K562 (cell line): ENCODE measurements around the gene PRR15.

Experiments used
- ATF6 ChIP-seq: sonication (generic); formaldehyde crosslinking; IDR thresholded peaks from 2 replicates; pipeline ENCODE4 v1.4.0; 2020; ENCODE audit warnings: mild to moderate bottlenecking, missing genetic modification reagents
- CBFB ChIP-seq: sonication (generic); formaldehyde crosslinking; IDR thresholded peaks from 2 replicates; pipeline ENCODE4 v1.4.0; 2020; ENCODE audit warnings: mild to moderate bottlenecking, missing genetic modification reagents
- CEBPG ChIP-seq, 3 experiments: fragments of 200-800 bp in 1 of 3; sonication (Bioruptor generic) in 1 of 3; sonication (generic) in 1 of 3; formaldehyde crosslinking in 1 of 3; IDR thresholded peaks in 2 of 3; conservative IDR thresholded peaks in 1 of 3; 2 replicates each; pipeline versions ENCODE4 v1.6.1 to v1.8.0; 2016 to 2022; ENCODE audit warnings: missing compliant biosample characterization in 2 of 3, missing genetic modification characterization in 2 of 3, mild to moderate bottlenecking in 1 of 3, missing genetic modification reagents in 1 of 3
- CHD2 ChIP-seq: IDR thresholded peaks from 2 replicates; pipeline ENCODE4 v1.6.1; 2011; ENCODE audit warnings: low read depth, low read length
- EZH2 ChIP-seq: IDR thresholded peaks from 2 replicates; pipeline ENCODE4 v1.6.1; 2012; ENCODE audit warnings: low read depth, mild to moderate bottlenecking, inconsistent platforms, low read length, borderline replicate concordance
- NR3C1 ChIP-seq: sonication (generic); formaldehyde crosslinking; IDR thresholded peaks from 2 replicates; pipeline ENCODE4 v1.8.1; 2022; ENCODE audit warnings: missing genetic modification reagents
- RBFOX2 ChIP-seq: fragments of 200-400 bp; formaldehyde crosslinking; IDR thresholded peaks from 2 replicates; pipeline ENCODE4 v1.6.1; 2017; ENCODE audit warnings: low read depth, mild to moderate bottlenecking, low read length, moderate library complexity
- SETDB1 ChIP-seq: IDR thresholded peaks from one replicate; pipeline ENCODE4 v1.6.1; 2012; ENCODE audit warnings: low read length, control low read depth, inconsistent platforms
- THRAP3 ChIP-seq: fragments of 450-650 bp; IDR thresholded peaks from 2 replicates; pipeline ENCODE4 v1.6.1; 2016; ENCODE audit warnings: mild to moderate bottlenecking, inconsistent platforms, borderline replicate concordance
- ZNF589 ChIP-seq: fragments of 200-800 bp; sonication (Bioruptor generic); IDR thresholded peaks from 2 replicates; pipeline ENCODE4 v1.6.1; 2016; ENCODE audit warnings: low read depth, missing genetic modification characterization, missing compliant biosample characterization
- TF ChIP-seq, protein P1 (sequence below): fragments of 450-650 bp; formaldehyde crosslinking; IDR thresholded peaks from 2 replicates; pipeline ENCODE4 v1.4.0; 2022; ENCODE audit warnings: missing genetic modification characterization
- TF ChIP-seq, protein P2 (sequence below), 3 experiments: IDR thresholded peaks in 2 of 3; conservative IDR thresholded peaks in 1 of 3; 2 replicates each; pipeline ENCODE4 v1.5.1; 2011 to 2012; ENCODE audit warnings: low read length in 3 of 3, mild to moderate bottlenecking in 3 of 3, control low read depth in 2 of 3, improper control_type of control experiment in 1 of 3, inconsistent platforms in 1 of 3, low read depth in 1 of 3, mixed read lengths in 1 of 3, moderate library complexity in 1 of 3; ENCODE audit not compliant: insufficient read depth in 2 of 3
- TF ChIP-seq, protein P3 (sequence below): fragments of 250-450 bp; sonication (Bioruptor Pico); IDR thresholded peaks from 2 replicates; pipeline ENCODE4 v1.5.0; 2022; ENCODE audit warnings: mild to moderate bottlenecking

- TF ChIP-seq ZNF589 (CRISPR knock-in tag) (no peak), CEBPG (CRISPR knock-in tag; IDR thresholded peaks at IDR 0.05) (no peak), CEBPG (tag; conservative IDR thresholded peaks at IDR 0.05 in 1 of 2, IDR thresholded peaks at IDR 0.05 in 1 of 2) (no peak), THRAP3 (no peak), CHD2 (no peak), NR3C1 (no peak), RBFOX2 (no peak), ATF6 (CRISPR knock-in tag) (no peak), EZH2 (no peak), SETDB1 (no peak), CBFB (CRISPR knock-in tag) (no peak)
- TF ChIP-seq, protein P1, sequence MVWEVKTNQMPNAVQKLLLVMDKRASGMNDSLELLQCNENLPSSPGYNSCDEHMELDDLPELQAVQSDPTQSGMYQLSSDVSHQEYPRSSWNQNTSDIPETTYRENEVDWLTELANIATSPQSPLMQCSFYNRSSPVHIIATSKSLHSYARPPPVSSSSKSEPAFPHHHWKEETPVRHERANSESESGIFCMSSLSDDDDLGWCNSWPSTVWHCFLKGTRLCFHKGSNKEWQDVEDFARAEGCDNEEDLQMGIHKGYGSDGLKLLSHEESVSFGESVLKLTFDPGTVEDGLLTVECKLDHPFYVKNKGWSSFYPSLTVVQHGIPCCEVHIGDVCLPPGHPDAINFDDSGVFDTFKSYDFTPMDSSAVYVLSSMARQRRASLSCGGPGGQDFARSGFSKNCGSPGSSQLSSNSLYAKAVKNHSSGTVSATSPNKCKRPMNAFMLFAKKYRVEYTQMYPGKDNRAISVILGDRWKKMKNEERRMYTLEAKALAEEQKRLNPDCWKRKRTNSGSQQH (CRISPR knock-in tag) = no peak
- TF ChIP-seq, protein P2, sequence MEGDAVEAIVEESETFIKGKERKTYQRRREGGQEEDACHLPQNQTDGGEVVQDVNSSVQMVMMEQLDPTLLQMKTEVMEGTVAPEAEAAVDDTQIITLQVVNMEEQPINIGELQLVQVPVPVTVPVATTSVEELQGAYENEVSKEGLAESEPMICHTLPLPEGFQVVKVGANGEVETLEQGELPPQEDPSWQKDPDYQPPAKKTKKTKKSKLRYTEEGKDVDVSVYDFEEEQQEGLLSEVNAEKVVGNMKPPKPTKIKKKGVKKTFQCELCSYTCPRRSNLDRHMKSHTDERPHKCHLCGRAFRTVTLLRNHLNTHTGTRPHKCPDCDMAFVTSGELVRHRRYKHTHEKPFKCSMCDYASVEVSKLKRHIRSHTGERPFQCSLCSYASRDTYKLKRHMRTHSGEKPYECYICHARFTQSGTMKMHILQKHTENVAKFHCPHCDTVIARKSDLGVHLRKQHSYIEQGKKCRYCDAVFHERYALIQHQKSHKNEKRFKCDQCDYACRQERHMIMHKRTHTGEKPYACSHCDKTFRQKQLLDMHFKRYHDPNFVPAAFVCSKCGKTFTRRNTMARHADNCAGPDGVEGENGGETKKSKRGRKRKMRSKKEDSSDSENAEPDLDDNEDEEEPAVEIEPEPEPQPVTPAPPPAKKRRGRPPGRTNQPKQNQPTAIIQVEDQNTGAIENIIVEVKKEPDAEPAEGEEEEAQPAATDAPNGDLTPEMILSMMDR (IDR thresholded peaks at IDR 0.05 in 2 of 3, conservative IDR thresholded peaks at IDR 0.05 in 1 of 3; ENCODE audit: insufficient read depth in 2 of 3, low read depth in 1 of 3, low read length in 3 of 3) = no peak
- TF ChIP-seq, protein P3, sequence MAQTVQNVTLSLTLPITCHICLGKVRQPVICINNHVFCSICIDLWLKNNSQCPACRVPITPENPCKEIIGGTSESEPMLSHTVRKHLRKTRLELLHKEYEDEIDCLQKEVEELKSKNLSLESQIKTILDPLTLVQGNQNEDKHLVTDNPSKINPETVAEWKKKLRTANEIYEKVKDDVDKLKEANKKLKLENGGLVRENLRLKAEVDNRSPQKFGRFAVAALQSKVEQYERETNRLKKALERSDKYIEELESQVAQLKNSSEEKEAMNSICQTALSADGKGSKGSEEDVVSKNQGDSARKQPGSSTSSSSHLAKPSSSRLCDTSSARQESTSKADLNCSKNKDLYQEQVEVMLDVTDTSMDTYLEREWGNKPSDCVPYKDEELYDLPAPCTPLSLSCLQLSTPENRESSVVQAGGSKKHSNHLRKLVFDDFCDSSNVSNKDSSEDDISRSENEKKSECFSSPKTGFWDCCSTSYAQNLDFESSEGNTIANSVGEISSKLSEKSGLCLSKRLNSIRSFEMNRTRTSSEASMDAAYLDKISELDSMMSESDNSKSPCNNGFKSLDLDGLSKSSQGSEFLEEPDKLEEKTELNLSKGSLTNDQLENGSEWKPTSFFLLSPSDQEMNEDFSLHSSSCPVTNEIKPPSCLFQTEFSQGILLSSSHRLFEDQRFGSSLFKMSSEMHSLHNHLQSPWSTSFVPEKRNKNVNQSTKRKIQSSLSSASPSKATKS (CRISPR knock-in tag) = no peak
Observed at GRCh38 chr7:29564496-29565223, 1.0 kb downstream of the PRR15 start.
